ENCODE results near the gene HRH2.
"Not testable (repeated sequence)": the region's sequence is repeated elsewhere in the genome, so short reads cannot be mapped to it uniquely, and the experiment has no call there.

HRH2 gene

GRCh38 chr5:175624316-175624715, 33.6 kb upstream of the HRH2 start:
- FAIRE-seq = no peak
- no peak for DNase-seq (ENCODE audit: insufficient read length)
- no peak for TF ChIP-seq TAF1 (IDR thresholded peaks at IDR 0.05; ENCODE audit: borderline replicate concordance, low read depth, low read length)
- no peak for TF ChIP-seq POLR2AphosphoS5 (IDR thresholded peaks at IDR 0.05; ENCODE audit: low read depth, low read length)
- TF ChIP-seq POLR2A (IDR thresholded peaks at IDR 0.05; ENCODE audit: low read depth, low read length) = no peak

- DNase-seq (ENCODE audit: insufficient read length) = no peak
- FAIRE-seq = no peak
- TF ChIP-seq POLR2AphosphoS5 (IDR thresholded peaks at IDR 0.05; ENCODE audit: low read depth, low read length) (no peak), POLR2A (IDR thresholded peaks at IDR 0.05; ENCODE audit: low read depth, low read length) (no peak)
Measured at GRCh38 chr5:175627005-175627404, 30.9 kb upstream of the HRH2 start.

GRCh38 chr5:175627739-175628138, 30.1 kb upstream of the HRH2 start:
- TF ChIP-seq TAF1 (IDR thresholded peaks at IDR 0.05; ENCODE audit: borderline replicate concordance, low read depth, low read length) = no peak
- TF ChIP-seq POLR2A (IDR thresholded peaks at IDR 0.05; ENCODE audit: low read depth, low read length) = no peak
- TF ChIP-seq POLR2AphosphoS5 (IDR thresholded peaks at IDR 0.05; ENCODE audit: low read depth, low read length) = no peak
- no peak for DNase-seq (ENCODE audit: insufficient read length)
- FAIRE-seq = no peak

GRCh38 chr5:175628668-175629067, 29.2 kb upstream of the HRH2 start:
- TF ChIP-seq POLR2AphosphoS5 (IDR thresholded peaks at IDR 0.05; ENCODE audit: low read depth, low read length) (no peak), TAF1 (IDR thresholded peaks at IDR 0.05; ENCODE audit: borderline replicate concordance, low read depth, low read length) (no peak), POLR2A (IDR thresholded peaks at IDR 0.05; ENCODE audit: low read depth, low read length) (no peak)
- DNase-seq (ENCODE audit: insufficient read length) (no peak), FAIRE-seq (no peak)

- TF ChIP-seq POLR2A (IDR thresholded peaks at IDR 0.05; ENCODE audit: low read depth, low read length) (no peak), TAF1 (IDR thresholded peaks at IDR 0.05; ENCODE audit: borderline replicate concordance, low read depth, low read length) (no peak), POLR2AphosphoS5 (IDR thresholded peaks at IDR 0.05; ENCODE audit: low read depth, low read length) (no peak)
- FAIRE-seq = no peak
- DNase-seq (ENCODE audit: insufficient read length) = no peak
Measured at GRCh38 chr5:175629261-175629660, 28.6 kb upstream of the HRH2 start.

GRCh38 chr5:175629793-175630192, 28.1 kb upstream of the HRH2 start:
- no peak for FAIRE-seq
- no peak for TF ChIP-seq TAF1 (IDR thresholded peaks at IDR 0.05; ENCODE audit: borderline replicate concordance, low read depth, low read length)
- TF ChIP-seq POLR2AphosphoS5 (IDR thresholded peaks at IDR 0.05; ENCODE audit: low read depth, low read length) = no peak
- no peak for TF ChIP-seq POLR2A (IDR thresholded peaks at IDR 0.05; ENCODE audit: low read depth, low read length)
- no peak for DNase-seq (ENCODE audit: insufficient read length)

- DNase-seq (ENCODE audit: insufficient read length) (no peak), FAIRE-seq (no peak)
- TF ChIP-seq POLR2A (IDR thresholded peaks at IDR 0.05; ENCODE audit: low read depth, low read length) = no peak
- no peak for TF ChIP-seq POLR2AphosphoS5 (IDR thresholded peaks at IDR 0.05; ENCODE audit: low read depth, low read length)
- no peak for TF ChIP-seq TAF1 (IDR thresholded peaks at IDR 0.05; ENCODE audit: borderline replicate concordance, low read depth, low read length)
Measured at GRCh38 chr5:175635854-175636584, 21.9 kb upstream of the HRH2 start.

GRCh38 chr5:175638305-175638704, 19.6 kb upstream of the HRH2 start:
- DNase-seq (ENCODE audit: insufficient read length) (no peak), FAIRE-seq (no peak)
- TF ChIP-seq TAF1 (IDR thresholded peaks at IDR 0.05; ENCODE audit: borderline replicate concordance, low read depth, low read length) (no peak), POLR2A (IDR thresholded peaks at IDR 0.05; ENCODE audit: low read depth, low read length) (no peak), POLR2AphosphoS5 (IDR thresholded peaks at IDR 0.05; ENCODE audit: low read depth, low read length) (no peak)

- FAIRE-seq (no peak), DNase-seq (ENCODE audit: insufficient read length) (no peak)
- TF ChIP-seq POLR2AphosphoS5 (IDR thresholded peaks at IDR 0.05; ENCODE audit: low read depth, low read length) = no peak
- no peak for TF ChIP-seq TAF1 (IDR thresholded peaks at IDR 0.05; ENCODE audit: borderline replicate concordance, low read depth, low read length)
- TF ChIP-seq POLR2A (IDR thresholded peaks at IDR 0.05; ENCODE audit: low read depth, low read length) = no peak
Measured at GRCh38 chr5:175640106-175640775, 17.6 kb upstream of the HRH2 start.

- TF ChIP-seq POLR2AphosphoS5 (IDR thresholded peaks at IDR 0.05; ENCODE audit: low read depth, low read length) (no peak), POLR2A (IDR thresholded peaks at IDR 0.05; ENCODE audit: low read depth, low read length) (no peak)
- no peak for FAIRE-seq
- no peak for DNase-seq (ENCODE audit: insufficient read length)
Measured at GRCh38 chr5:175642998-175643397, 14.9 kb upstream of the HRH2 start.

- no peak for FAIRE-seq
- DNase-seq (ENCODE audit: insufficient read length) = no peak
- TF ChIP-seq POLR2AphosphoS5 (IDR thresholded peaks at IDR 0.05; ENCODE audit: low read depth, low read length) = no peak
- no peak for TF ChIP-seq TAF1 (IDR thresholded peaks at IDR 0.05; ENCODE audit: borderline replicate concordance, low read depth, low read length)
- TF ChIP-seq POLR2A (IDR thresholded peaks at IDR 0.05; ENCODE audit: low read depth, low read length) = no peak
Measured at GRCh38 chr5:175646251-175646650, 11.6 kb upstream of the HRH2 start.

- DNase-seq (ENCODE audit: insufficient read length) = no peak
- FAIRE-seq = no peak
Measured at GRCh38 chr5:175649967-175650366, 7.9 kb upstream of the HRH2 start.

GRCh38 chr5:175650430-175651205, 7.3 kb upstream of the HRH2 start:
- not testable (repeated sequence) for FAIRE-seq; DNase-seq (ENCODE audit: insufficient read length)

More at GRCh38 chr5:175649967-175650366, 7.9 kb upstream of the HRH2 start:
- TF ChIP-seq POLR2AphosphoS5 (IDR thresholded peaks at IDR 0.05; ENCODE audit: low read depth, low read length) (no peak), TAF1 (IDR thresholded peaks at IDR 0.05; ENCODE audit: borderline replicate concordance, low read depth, low read length) (no peak), POLR2A (IDR thresholded peaks at IDR 0.05; ENCODE audit: low read depth, low read length) (no peak)
